Neural progenitor cell (in vitro differentiated cells): Measurements from ENCODE around the gene FGD6. TPM values are rescaled to one million over a fixed set of nuclear protein-coding genes. Genes with fewer than 3 reads are reported as not detected.
A peak's percentile ranks its signal among the peaks of the same experiment; 100 is the strongest.

Source experiments
- DNase-seq: peaks from one replicate; pipeline ENCODE4 v3.0.0-alpha.2; 2016; ENCODE audit warnings: low spot score
- H2AFZ ChIP-seq: fragments of 200-600 bp; sonication (generic); replicated peaks from 2 replicates; pipeline ENCODE4 v1.6.1; 2016; ENCODE audit warnings: antibody characterized with exemption
- H3F3A ChIP-seq: fragments of 200-600 bp; sonication (generic); 2 replicates; pipeline ENCODE4 v1.6.1; 2016; ENCODE audit warnings: antibody characterized with exemption, low read depth
- H3K27ac ChIP-seq: fragments of 200-600 bp; sonication (generic); 2 replicates; pipeline ENCODE4 v1.5.1; 2016; ENCODE audit warnings: mild to moderate bottlenecking
- H3K27me3 ChIP-seq: fragments of 200-600 bp; sonication (generic); 2 replicates; pipeline ENCODE4 v1.6.1; 2016; ENCODE audit warnings: mild to moderate bottlenecking, moderate library complexity
- H3K36me3 ChIP-seq: fragments of 200-600 bp; sonication (generic); 2 replicates; pipeline ENCODE4 v1.5.1; 2016
- H3K4me1 ChIP-seq: fragments of 200-600 bp; sonication (generic); 2 replicates; pipeline ENCODE4 v1.6.1; 2016; ENCODE audit warnings: mixed run types
- H3K4me2 ChIP-seq: fragments of 200-600 bp; sonication (generic); 2 replicates; pipeline ENCODE4 v1.6.1; 2016
- H3K4me3 ChIP-seq: fragments of 200-600 bp; sonication (generic); 2 replicates; pipeline ENCODE4 v1.5.1; 2016
- H3K79me2 ChIP-seq: fragments of 200-600 bp; sonication (generic); 2 replicates; pipeline ENCODE4 v1.6.1; 2016; ENCODE audit warnings: low read depth
- H3K9ac ChIP-seq: fragments of 200-600 bp; sonication (generic); 2 replicates; pipeline ENCODE4 v1.6.1; 2016
- H3K9me3 ChIP-seq: fragments of 200-600 bp; sonication (generic); 2 replicates; pipeline ENCODE4 v1.5.1; 2016; ENCODE audit warnings: low read depth
- H4K20me1 ChIP-seq: fragments of 200-600 bp; sonication (generic); 2 replicates; pipeline ENCODE4 v1.6.1; 2016; ENCODE audit warnings: low read depth
- H3K27ac Mint-ChIP-seq: 3 replicates; pipeline ENCODE4 v1.8.0; 2021; ENCODE audit warnings: mixed read lengths
- H3K27me3 Mint-ChIP-seq: 2 replicates; pipeline ENCODE4 v1.8.0; 2022; ENCODE audit warnings: low read depth, mild to moderate bottlenecking, inconsistent platforms, moderate library complexity, mixed read lengths; ENCODE audit not compliant: insufficient read depth
- H3K36me3 Mint-ChIP-seq: 3 replicates; pipeline ENCODE4 v1.8.0; 2021; ENCODE audit warnings: mixed read lengths
- H3K4me1 Mint-ChIP-seq: 3 replicates; pipeline ENCODE4 v1.8.0; 2021; ENCODE audit warnings: mixed read lengths
- H3K4me3 Mint-ChIP-seq: 3 replicates; pipeline ENCODE4 v1.8.0; 2021; ENCODE audit warnings: mild to moderate bottlenecking, moderate library complexity, mixed read lengths
- H3K9me3 Mint-ChIP-seq: 3 replicates; pipeline ENCODE4 v1.8.0; 2020; ENCODE audit warnings: mixed read lengths
- EZH2 ChIP-seq: fragments of 200-600 bp; sonication (generic); IDR thresholded peaks from 2 replicates; pipeline ENCODE4 v1.6.1; 2017; ENCODE audit warnings: antibody characterized with exemption, mild to moderate bottlenecking, moderate library complexity
- EZH2phosphoT487 ChIP-seq: fragments of 200-600 bp; sonication (generic); IDR thresholded peaks from 2 replicates; pipeline ENCODE4 v1.6.1; 2017; ENCODE audit warnings: antibody characterized with exemption
- total RNA-seq: library from RNA; depleted of rRNA; stranded (reverse); fragments of >200 nt; gene quantifications from 2 replicates; pipeline ENCODE4 v1.2.3, GENCODE V29; 2015; ENCODE audit warnings: low replicate concordance
- TF ChIP-seq, protein P1 (sequence below): fragments of 200-600 bp; sonication (generic); IDR thresholded peaks from 2 replicates; pipeline ENCODE4 v1.5.1; 2017; ENCODE audit warnings: antibody characterized with exemption, mild to moderate bottlenecking

The FGD6 gene
- total RNA-seq, 1 donor from 2014 or later: 32.0 TPM

DNA sequence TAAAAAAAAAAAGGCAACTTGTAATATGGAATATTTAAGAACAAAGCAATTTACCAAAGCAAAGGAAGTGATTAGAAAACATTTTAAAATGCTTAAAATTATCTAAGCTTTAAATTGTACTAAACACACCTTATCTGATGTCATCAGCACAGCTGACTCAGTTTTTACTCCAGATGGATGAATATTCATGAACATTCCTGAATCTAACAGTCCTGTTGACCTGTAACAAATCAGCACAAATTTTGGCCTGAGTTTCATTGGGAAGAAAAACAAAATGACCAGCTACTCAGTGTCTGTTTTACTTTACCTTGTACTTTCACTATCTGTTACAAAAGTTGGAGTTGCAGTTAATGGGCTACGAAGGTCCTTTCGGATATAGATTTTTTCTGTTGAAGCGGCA, 159.8 kb downstream of the FGD6 start:
- H3K27me3 Mint-ChIP-seq: no peaks in the 10 kb centered on the region
- peaks cover 37% of the 10 kb centered on the region for H3K36me3 ChIP-seq

DNA sequence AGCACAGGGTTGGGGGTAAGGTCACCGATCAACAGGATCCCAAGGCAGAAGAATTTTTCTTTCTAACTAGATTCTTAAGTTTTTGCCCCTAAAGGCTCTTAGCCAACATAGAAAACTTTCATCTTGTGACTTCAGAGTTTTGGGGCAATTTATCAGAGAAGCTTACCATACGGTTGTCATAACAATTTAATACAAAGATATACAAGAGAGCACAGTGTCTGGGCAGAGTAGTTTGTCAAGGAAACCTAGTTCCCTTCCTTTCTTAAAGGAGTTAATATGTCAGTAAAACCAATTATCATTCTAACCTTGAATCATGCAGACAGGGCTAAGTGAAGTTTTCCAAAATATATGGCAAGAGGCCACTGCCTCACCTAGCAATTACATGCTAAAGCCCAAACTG, 162.2 kb downstream of the FGD6 start:
- peaks cover 11% of the 10 kb centered on the region for H4K20me1 ChIP-seq
- no peaks in the 10 kb centered on the region for H3K27me3 ChIP-seq
- no peak for DNase-seq
- H3K27ac ChIP-seq: peak overlapping the region; percentile 51
- H3K4me1 Mint-ChIP-seq: peaks cover 15% of the 10 kb centered on the region
- H3K36me3 Mint-ChIP-seq: peaks cover 28% of the 10 kb centered on the region
- no peak overlapping the region for H3K4me3 Mint-ChIP-seq
- H3K4me3 ChIP-seq: no peak overlapping the region
- peaks cover 17% of the 10 kb centered on the region for H3K4me1 ChIP-seq
- H3K79me2 ChIP-seq: peaks cover 4% of the 10 kb centered on the region
- H3K9ac ChIP-seq: no peak overlapping the region
- no peak overlapping the region for H2AFZ ChIP-seq
- no peaks in the 10 kb centered on the region for H3K27me3 Mint-ChIP-seq
- H3K4me2 ChIP-seq: peak overlapping the region; percentile 45
- no peaks in the 10 kb centered on the region for H3K9me3 ChIP-seq
- peaks cover 29% of the 10 kb centered on the region for H3K36me3 ChIP-seq
- peaks cover 14% of the 10 kb centered on the region for H3F3A ChIP-seq
- peak overlapping the region; percentile 29 for H3K27ac Mint-ChIP-seq
- H3K9me3 Mint-ChIP-seq: no peaks in the 10 kb centered on the region
- no peak for TF ChIP-seq EZH2
- no peak for TF ChIP-seq EZH2phosphoT487
- TF ChIP-seq, protein P1, sequence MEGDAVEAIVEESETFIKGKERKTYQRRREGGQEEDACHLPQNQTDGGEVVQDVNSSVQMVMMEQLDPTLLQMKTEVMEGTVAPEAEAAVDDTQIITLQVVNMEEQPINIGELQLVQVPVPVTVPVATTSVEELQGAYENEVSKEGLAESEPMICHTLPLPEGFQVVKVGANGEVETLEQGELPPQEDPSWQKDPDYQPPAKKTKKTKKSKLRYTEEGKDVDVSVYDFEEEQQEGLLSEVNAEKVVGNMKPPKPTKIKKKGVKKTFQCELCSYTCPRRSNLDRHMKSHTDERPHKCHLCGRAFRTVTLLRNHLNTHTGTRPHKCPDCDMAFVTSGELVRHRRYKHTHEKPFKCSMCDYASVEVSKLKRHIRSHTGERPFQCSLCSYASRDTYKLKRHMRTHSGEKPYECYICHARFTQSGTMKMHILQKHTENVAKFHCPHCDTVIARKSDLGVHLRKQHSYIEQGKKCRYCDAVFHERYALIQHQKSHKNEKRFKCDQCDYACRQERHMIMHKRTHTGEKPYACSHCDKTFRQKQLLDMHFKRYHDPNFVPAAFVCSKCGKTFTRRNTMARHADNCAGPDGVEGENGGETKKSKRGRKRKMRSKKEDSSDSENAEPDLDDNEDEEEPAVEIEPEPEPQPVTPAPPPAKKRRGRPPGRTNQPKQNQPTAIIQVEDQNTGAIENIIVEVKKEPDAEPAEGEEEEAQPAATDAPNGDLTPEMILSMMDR: no peak

More for the DNA sequence above, 159.8 kb downstream of the FGD6 start:
- no peak overlapping the region for H3K27ac ChIP-seq
- peaks cover 11% of the 10 kb centered on the region for H4K20me1 ChIP-seq
- TF ChIP-seq, protein P1: no peak
- TF ChIP-seq EZH2 (no peak), EZH2phosphoT487 (no peak)
- peaks cover 14% of the 10 kb centered on the region for H3F3A ChIP-seq
- Mint-ChIP-seq H3K27ac (no peak overlapping the region), H3K36me3 (peaks cover 27% of the 10 kb centered on the region), H3K9me3 (no peaks in the 10 kb centered on the region), H3K4me1 (peaks cover 15% of the 10 kb centered on the region), H3K4me3 (no peak overlapping the region)
- H3K27me3 ChIP-seq: no peaks in the 10 kb centered on the region
- no peak overlapping the region for H3K4me2 ChIP-seq
- no peak overlapping the region for H2AFZ ChIP-seq
- DNase-seq: no peak
- no peak overlapping the region for H3K4me3 ChIP-seq
- H3K79me2 ChIP-seq: peaks cover 4% of the 10 kb centered on the region
- peaks cover 17% of the 10 kb centered on the region for H3K4me1 ChIP-seq
- H3K9me3 ChIP-seq: no peaks in the 10 kb centered on the region
- no peak overlapping the region for H3K9ac ChIP-seq

- H3K4me1 ChIP-seq: peaks cover 17% of the 10 kb centered on the region
- H3K4me2 ChIP-seq: peak overlapping the region; percentile 49
- Mint-ChIP-seq H3K4me1 (peaks cover 15% of the 10 kb centered on the region), H3K36me3 (peaks cover 30% of the 10 kb centered on the region), H3K4me3 (no peak overlapping the region), H3K9me3 (no peaks in the 10 kb centered on the region), H3K27me3 (no peaks in the 10 kb centered on the region), H3K27ac (peak overlapping the region; percentile 15)
- TF ChIP-seq EZH2 (no peak), EZH2phosphoT487 (no peak)
- TF ChIP-seq, protein P1: no peak
- H3K9ac ChIP-seq: no peak overlapping the region
- no peaks in the 10 kb centered on the region for H3K9me3 ChIP-seq
- peak overlapping the region; percentile 87 for H3K27ac ChIP-seq
- peaks cover 4% of the 10 kb centered on the region for H3K79me2 ChIP-seq
- no peaks in the 10 kb centered on the region for H3K27me3 ChIP-seq
- no peak for DNase-seq
- peaks cover 11% of the 10 kb centered on the region for H4K20me1 ChIP-seq
- H3K36me3 ChIP-seq: peaks cover 30% of the 10 kb centered on the region
- no peak overlapping the region for H2AFZ ChIP-seq
- no peak overlapping the region for H3K4me3 ChIP-seq
- H3F3A ChIP-seq: peaks cover 14% of the 10 kb centered on the region
Observed at GRCh38 chr12:95054206-95054605, 163.1 kb downstream of the FGD6 start.
